Breast epithelium (tissue), 4 donors: ENCODE data around the gene CFAP58. TPM values are rescaled to one million over a fixed set of nuclear protein-coding genes. Genes with fewer than 3 reads are reported as not detected.
A peak's percentile ranks its signal among the peaks of the same experiment; 100 is the strongest.

Source experiments
- DNase-seq, 2 donors: peaks; one replicate each; pipeline ENCODE4 v3.0.0-alpha.2; 2019; ENCODE audit warnings: low spot score in 2 of 2
- H3K27ac ChIP-seq, 2 donors: fragments of 200-600 bp; sonication (generic) in 1 of 2; one replicate each; pipeline ENCODE4 v1.5.1; 2016 to 2019; ENCODE audit warnings: mild to moderate bottlenecking in 1 of 2
- H3K27me3 ChIP-seq, 2 donors: fragments of 200-600 bp; sonication (generic) in 1 of 2; one replicate each; pipeline versions ENCODE4 v1.5.1 to v1.6.0; 2017 to 2019; ENCODE audit warnings: control low read depth in 1 of 2, mild to moderate bottlenecking in 1 of 2
- H3K36me3 ChIP-seq: fragments of 200-600 bp; one replicate; pipeline ENCODE4 v1.5.1; 2019
- H3K4me1 ChIP-seq, 2 donors: fragments of 200-600 bp; sonication (generic); one replicate each; pipeline ENCODE4 v1.5.1; 2016 to 2019; ENCODE audit warnings: control low read depth in 1 of 2
- H3K4me3 ChIP-seq, 3 donors: fragments of 200-600 bp; sonication (generic); 1 replicate in 2 of 3; 2 replicates in 1 of 3; pipeline ENCODE4 v1.5.1; 2016 to 2019; ENCODE audit warnings: mild to moderate bottlenecking in 3 of 3, moderate library complexity in 2 of 3
- H3K9me3 ChIP-seq, 2 donors: fragments of 200-600 bp; sonication (generic) in 1 of 2; one replicate each; pipeline ENCODE4 v1.5.1; 2016 to 2019; ENCODE audit warnings: control low read depth in 1 of 2
- CTCF ChIP-seq, 3 donors: fragments of 450-650 bp; IDR thresholded peaks; one replicate each; pipeline ENCODE4 v1.5.1; 2016 to 2017; ENCODE audit warnings: antibody characterized with exemption in 3 of 3, mild to moderate bottlenecking in 3 of 3, moderate library complexity in 3 of 3
- POLR2A ChIP-seq: fragments of 450-650 bp; IDR thresholded peaks from one replicate; pipeline ENCODE4 v1.6.1; 2016; ENCODE audit warnings: antibody characterized with exemption, mild to moderate bottlenecking, moderate library complexity
- POLR2AphosphoS5 ChIP-seq, 3 donors: sonication (generic); formaldehyde crosslinking; IDR thresholded peaks; one replicate each; pipeline ENCODE4 v1.6.1; 2017; ENCODE audit warnings: antibody characterized with exemption in 3 of 3
- intact Hi-C: fragments of 100-400 bp; cut with DNase I; formaldehyde crosslinking; loops from one replicate; pipeline ENCODE4 v1.15.1; 2023; ENCODE audit warnings: low total_unique reads
- total RNA-seq, 3 donors: library from RNA; depleted of rRNA; stranded (reverse); fragments of >200 nt; gene quantifications; one replicate each; pipeline ENCODE4 v1.1.0, GENCODE V29; 2016

CFAP58 gene
- under 1 TPM; 0.16 to 0.98 (median 0.88) TPM for total RNA-seq

GRCh38 chr10:104353325-104354048, at the start of gene CFAP58:
TSS of gene CFAP58 (plus strand) at chr10:104353833. CDS start at chr10:104353898, 65 bp downstream.
- intact Hi-C loops: no loop called here
- Histone ChIP-seq H3K27ac (peak within 1 kb of the TSS in 1 of 2 donors; percentile 21), H3K9me3 (no peaks in the 10 kb centered on the region), H3K4me1 (no peaks in the 10 kb centered on the region), H3K36me3 (no peaks in the 10 kb centered on the region), H3K27me3 (no peaks in the 10 kb centered on the region), H3K4me3 (peak within 1 kb of the TSS; percentile 23 to 63 (median 48))
- DNase-seq: peak; percentile 87 to 94
- no peak for TF ChIP-seq POLR2A
- TF ChIP-seq POLR2AphosphoS5 (IDR thresholded peaks at IDR 0.05): peak in 1 of 3 donors; percentile 45
- TF ChIP-seq CTCF (IDR thresholded peaks at IDR 0.05): peak; percentile 34 to 48 (median 46)

GRCh38 chr10:104304356-104304745, 49.3 kb upstream of the CFAP58 start:
- no peaks in the 10 kb centered on the region for H3K36me3 ChIP-seq
- peaks cover 7 to 9% of the 10 kb centered on the region in 2 donors for H3K4me1 ChIP-seq
- no peaks in the 10 kb centered on the region for H3K9me3 ChIP-seq
- no peak overlapping the region for H3K4me3 ChIP-seq
- no peak overlapping the region for H3K27ac ChIP-seq
- no peaks in the 10 kb centered on the region for H3K27me3 ChIP-seq
- TF ChIP-seq POLR2AphosphoS5 (IDR thresholded peaks at IDR 0.05): no peak
- no peak for TF ChIP-seq CTCF (IDR thresholded peaks at IDR 0.05)
- TF ChIP-seq POLR2A: no peak
- intact Hi-C loops: no loop called here
- no peak for DNase-seq

GRCh38 chr10:104304927-104305326, 48.7 kb upstream of the CFAP58 start:
- intact Hi-C loops: loop anchor here (5.0 kb wide), 1 partner anchor 42 kb away; no protein-coding TSS in a partner anchor
- Histone ChIP-seq H3K9me3 (no peaks in the 10 kb centered on the region), H3K27ac (peak overlapping the region in 1 of 2 donors; percentile 7), H3K4me1 (peaks cover 7 to 9% of the 10 kb centered on the region in 2 donors), H3K4me3 (no peak overlapping the region), H3K27me3 (no peaks in the 10 kb centered on the region), H3K36me3 (no peaks in the 10 kb centered on the region)
- TF ChIP-seq CTCF (IDR thresholded peaks at IDR 0.05) (no peak), POLR2A (no peak), POLR2AphosphoS5 (IDR thresholded peaks at IDR 0.05) (no peak)
- DNase-seq: no peak

- no peaks in the 10 kb centered on the region for H3K27me3 ChIP-seq
- no peaks in the 10 kb centered on the region for H3K4me1 ChIP-seq
- peak overlapping the region in 1 of 2 donors; percentile 2 for H3K27ac ChIP-seq
- no peak overlapping the region for H3K4me3 ChIP-seq
- TF ChIP-seq POLR2A: no peak
- no peak for TF ChIP-seq CTCF (IDR thresholded peaks at IDR 0.05)
- TF ChIP-seq POLR2AphosphoS5 (IDR thresholded peaks at IDR 0.05): no peak
- no peaks in the 10 kb centered on the region for H3K36me3 ChIP-seq
- intact Hi-C loops: loop anchor here (5.0 kb wide), 1 partner anchor 40 kb away; no protein-coding TSS in a partner anchor
- no peak for DNase-seq
- H3K9me3 ChIP-seq: no peaks in the 10 kb centered on the region
Observed at GRCh38 chr10:104306897-104307296, 46.7 kb upstream of the CFAP58 start.
